GM08714 (cell line): Measurements from ENCODE around the gene HTR5A.
"Not testable (repeated sequence)": the region's sequence is repeated elsewhere in the genome, so short reads cannot be mapped to it uniquely, and the experiment has no call there.

Source experiments
- H3K4me3 ChIP-seq: fragments of 200-500 bp; sonication (Bioruptor generic); 2 replicates; pipeline ENCODE4 v1.5.1; 2014; ENCODE audit warnings: mild to moderate bottlenecking, low read length, inconsistent platforms
- ZNF274 ChIP-seq: IDR thresholded peaks from 2 replicates; pipeline ENCODE4 v1.6.1; 2012; ENCODE audit warnings: mild to moderate bottlenecking, low read depth, low read length

The HTR5A gene

DNA sequence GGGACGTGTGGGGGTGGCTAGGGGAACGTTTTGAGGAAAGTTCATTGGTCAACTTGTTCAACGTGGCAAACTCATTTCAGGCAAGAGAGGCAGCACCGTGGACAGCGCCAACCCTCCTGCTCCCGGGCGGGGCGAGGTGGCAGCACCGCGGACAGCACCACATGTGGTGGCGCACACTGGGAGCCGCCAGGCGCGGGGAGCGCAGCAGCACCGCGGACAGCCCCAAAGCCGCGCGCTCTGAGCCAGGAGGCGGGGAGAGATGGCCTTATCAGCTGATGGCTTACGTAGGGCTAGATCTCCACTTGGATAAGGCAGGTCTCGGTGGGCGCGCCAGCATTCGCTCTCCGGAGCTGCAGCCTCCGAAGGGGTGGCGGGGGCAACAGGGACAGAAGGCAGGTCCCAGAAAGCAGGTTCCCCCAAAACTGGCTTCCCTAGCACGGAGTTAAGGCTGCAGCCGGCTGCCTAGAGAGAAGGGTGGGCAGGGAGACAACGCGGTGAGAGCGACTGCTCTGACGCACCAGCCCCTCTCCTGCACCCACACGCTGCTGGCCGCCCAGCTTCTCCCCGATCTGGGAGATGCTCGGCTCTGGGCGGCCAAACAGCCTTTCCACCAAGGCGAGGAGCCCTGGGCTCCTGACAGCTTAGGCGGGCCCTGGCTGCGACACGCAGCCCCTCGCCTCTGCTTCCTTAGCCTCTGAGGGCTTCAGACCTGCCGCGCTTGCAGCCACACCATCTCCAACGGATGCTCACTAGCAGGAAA is at the start of gene HTR5A:
Gene HTR5A, plus strand, starts transcription at position 333 of the 760 bp plus-strand sequence. CDS start 576 bp downstream, outside the sequence.
- no peak within 1 kb of the TSS for H3K4me3 ChIP-seq
- no peak for TF ChIP-seq ZNF274

GRCh38 chr7:155020996-155021395 is 49.1 kb upstream of the HTR5A start:
- no peak for TF ChIP-seq ZNF274
- H3K4me3 ChIP-seq: no peak overlapping the region

DNA sequence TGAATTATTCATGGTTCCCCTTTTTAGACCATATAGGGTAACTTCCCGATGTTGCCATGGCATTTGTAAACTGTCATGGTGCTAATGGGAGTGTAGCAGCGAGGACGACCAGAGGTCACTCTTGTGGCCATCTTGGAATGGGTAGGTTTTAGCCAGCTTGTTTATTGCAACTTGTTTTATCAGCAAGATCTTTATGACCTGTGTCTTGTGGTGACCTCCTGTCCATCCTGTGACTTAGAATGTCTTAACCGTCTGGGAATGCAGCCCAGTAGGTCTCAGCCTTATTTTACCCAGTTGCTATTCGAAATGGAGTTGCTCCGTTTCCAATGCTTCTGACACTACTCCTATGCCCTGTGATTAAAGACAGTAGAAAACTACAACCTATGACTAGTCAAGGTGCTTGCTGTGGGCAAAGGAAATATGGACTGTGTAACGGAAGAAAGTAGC is 48.4 kb upstream of the HTR5A start:
- no peak overlapping the region for H3K4me3 ChIP-seq
- TF ChIP-seq ZNF274: no peak

GRCh38 chr7:155027879-155028278 is 42.2 kb upstream of the HTR5A start:
- H3K4me3 ChIP-seq: no peak overlapping the region
- no peak for TF ChIP-seq ZNF274

GRCh38 chr7:155032978-155033377 is 37.1 kb upstream of the HTR5A start:
- H3K4me3 ChIP-seq: no peak overlapping the region
- no peak for TF ChIP-seq ZNF274

GRCh38 chr7:155034495-155034894 is 35.6 kb upstream of the HTR5A start:
- H3K4me3 ChIP-seq: not testable (repeated sequence)

DNA sequence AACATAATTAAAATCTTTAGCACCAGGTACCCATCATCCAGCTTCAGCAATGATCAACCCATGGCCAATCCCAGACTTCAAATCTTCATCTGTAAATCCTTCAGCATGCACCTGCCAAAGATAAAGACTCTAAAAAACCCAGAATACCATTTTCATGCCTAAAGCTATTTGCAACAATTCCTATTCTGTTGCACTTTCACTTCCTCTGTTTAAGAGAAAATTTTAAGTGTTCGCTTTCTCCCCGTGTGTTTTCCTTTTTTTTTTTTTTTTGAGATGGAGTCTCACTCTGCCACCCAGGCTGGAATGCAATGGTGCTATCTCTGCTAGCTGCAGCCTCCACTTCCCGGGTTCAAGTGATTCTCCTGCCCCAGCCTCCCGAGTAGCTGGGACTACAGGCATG is 31.8 kb upstream of the HTR5A start:
- no peak for TF ChIP-seq ZNF274
- no peak overlapping the region for H3K4me3 ChIP-seq

GRCh38 chr7:155043756-155044155 is 26.4 kb upstream of the HTR5A start:
- no peak overlapping the region for H3K4me3 ChIP-seq
- TF ChIP-seq ZNF274: no peak

- H3K4me3 ChIP-seq: no peak overlapping the region
- TF ChIP-seq ZNF274: no peak
These were observed 22.1 kb upstream of the HTR5A start for GRCh38 chr7:155048006-155048405.

- no peak for TF ChIP-seq ZNF274
- no peak overlapping the region for H3K4me3 ChIP-seq
These were observed 18.8 kb upstream of the HTR5A start for GRCh38 chr7:155051355-155051754.

- H3K4me3 ChIP-seq: no peak overlapping the region
- no peak for TF ChIP-seq ZNF274
These were observed 17.1 kb upstream of the HTR5A start for GRCh38 chr7:155053002-155053401.

GRCh38 chr7:155054761-155055160 is 15.4 kb upstream of the HTR5A start:
- TF ChIP-seq ZNF274: no peak
- H3K4me3 ChIP-seq: no peak overlapping the region

DNA sequence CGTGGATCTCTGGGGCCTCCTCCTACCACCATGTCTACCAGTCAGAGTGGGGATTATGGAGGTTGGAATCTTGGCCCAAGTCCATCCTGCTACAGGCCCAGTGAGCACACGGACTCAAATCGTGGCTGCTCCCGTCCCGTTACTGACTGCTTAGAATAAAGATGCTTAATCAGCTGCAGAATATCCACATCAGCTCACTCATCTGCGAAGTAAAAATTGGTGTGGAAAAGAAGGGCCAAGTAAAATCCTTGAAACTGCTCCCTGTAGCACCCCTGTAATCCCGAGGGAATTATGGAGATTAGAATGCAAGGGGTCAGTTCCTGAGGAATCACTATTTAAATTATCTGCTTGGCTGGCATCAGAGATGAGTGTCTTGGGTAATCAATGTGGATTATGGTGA is 13.0 kb upstream of the HTR5A start:
- TF ChIP-seq ZNF274: no peak
- H3K4me3 ChIP-seq: no peak overlapping the region

- no peak overlapping the region for H3K4me3 ChIP-seq
- TF ChIP-seq ZNF274: no peak
These were observed 11.2 kb upstream of the HTR5A start for GRCh38 chr7:155058896-155059295.

DNA sequence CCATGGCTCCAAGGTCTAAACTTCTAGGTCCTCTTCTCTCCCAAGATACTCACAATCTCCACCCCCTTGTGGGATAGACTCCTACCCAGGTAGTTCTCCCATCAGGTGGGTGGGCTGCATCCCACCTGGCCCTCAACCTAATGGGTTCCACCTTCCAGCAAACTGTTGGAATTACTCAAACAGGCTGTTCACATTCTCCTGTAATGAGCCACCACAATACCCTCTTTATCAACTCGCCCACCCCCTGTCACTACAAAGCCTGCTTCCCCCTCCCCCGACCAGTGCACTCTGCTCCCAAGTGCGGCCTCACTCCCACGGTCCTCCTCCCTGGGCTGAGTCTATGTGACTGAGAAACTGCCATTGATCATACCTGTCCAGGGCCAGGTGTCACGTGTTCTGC is 10.4 kb upstream of the HTR5A start:
- no peak overlapping the region for H3K4me3 ChIP-seq
- TF ChIP-seq ZNF274: no peak

- no peak overlapping the region for H3K4me3 ChIP-seq
- no peak for TF ChIP-seq ZNF274
These were observed 7.7 kb upstream of the HTR5A start for GRCh38 chr7:155062411-155062810.

DNA sequence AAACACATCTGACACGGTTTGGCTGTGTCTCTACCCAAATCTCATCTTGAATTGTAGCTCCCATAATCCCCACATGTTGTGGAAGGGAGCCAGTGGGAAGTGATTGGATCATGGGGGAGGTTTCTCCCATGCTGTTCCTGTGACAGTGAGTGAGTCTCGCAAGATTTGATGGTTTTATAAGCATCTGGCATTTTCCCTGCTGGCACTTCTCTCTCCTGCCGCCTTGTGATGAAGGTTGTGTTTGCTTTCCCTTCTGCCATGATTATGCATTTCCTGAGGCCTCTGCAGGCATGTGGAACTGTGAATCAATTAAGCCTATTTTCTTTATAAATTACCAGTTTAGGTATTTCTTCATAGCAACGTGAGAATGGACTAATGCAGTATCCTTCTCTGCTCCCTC is 5.9 kb upstream of the HTR5A start:
- TF ChIP-seq ZNF274: no peak
- no peak overlapping the region for H3K4me3 ChIP-seq
